Loucy (cell line): ENCODE measurements around the gene CYP3A5.

Experiments
- EZH2phosphoT487 ChIP-seq: fragments of 200-600 bp; IDR thresholded peaks from 2 replicates; pipeline ENCODE4 v1.6.1; 2018; ENCODE audit warnings: antibody characterized with exemption, mild to moderate bottlenecking, moderate library complexity, borderline replicate concordance
- TF ChIP-seq, protein P1 (sequence below): fragments of 200-600 bp; sonication (generic); conservative IDR thresholded peaks from 2 replicates; pipeline ENCODE4 v1.5.1; 2014; ENCODE audit warnings: mild to moderate bottlenecking, antibody characterized with exemption, low read length

DNA sequence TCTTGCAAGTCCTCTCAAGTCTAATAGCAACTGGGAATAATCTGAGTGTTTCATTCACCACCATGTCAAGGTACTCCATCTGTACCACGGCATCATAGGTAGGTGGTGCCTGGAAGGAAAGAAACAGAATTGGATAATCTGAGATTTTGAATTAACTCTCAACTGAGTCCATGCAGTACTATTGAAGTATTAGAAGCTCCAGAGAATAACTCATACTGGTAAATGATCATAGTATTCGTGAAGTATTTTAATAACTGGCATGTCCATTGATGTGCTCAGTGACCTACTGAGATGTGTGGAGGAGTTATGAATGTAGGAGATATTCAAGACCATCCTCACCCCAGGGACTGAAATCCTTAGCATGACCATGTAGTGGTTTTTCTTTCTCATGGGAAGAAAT is 27.1 kb downstream of the CYP3A5 start:
- TF ChIP-seq, protein P1, sequence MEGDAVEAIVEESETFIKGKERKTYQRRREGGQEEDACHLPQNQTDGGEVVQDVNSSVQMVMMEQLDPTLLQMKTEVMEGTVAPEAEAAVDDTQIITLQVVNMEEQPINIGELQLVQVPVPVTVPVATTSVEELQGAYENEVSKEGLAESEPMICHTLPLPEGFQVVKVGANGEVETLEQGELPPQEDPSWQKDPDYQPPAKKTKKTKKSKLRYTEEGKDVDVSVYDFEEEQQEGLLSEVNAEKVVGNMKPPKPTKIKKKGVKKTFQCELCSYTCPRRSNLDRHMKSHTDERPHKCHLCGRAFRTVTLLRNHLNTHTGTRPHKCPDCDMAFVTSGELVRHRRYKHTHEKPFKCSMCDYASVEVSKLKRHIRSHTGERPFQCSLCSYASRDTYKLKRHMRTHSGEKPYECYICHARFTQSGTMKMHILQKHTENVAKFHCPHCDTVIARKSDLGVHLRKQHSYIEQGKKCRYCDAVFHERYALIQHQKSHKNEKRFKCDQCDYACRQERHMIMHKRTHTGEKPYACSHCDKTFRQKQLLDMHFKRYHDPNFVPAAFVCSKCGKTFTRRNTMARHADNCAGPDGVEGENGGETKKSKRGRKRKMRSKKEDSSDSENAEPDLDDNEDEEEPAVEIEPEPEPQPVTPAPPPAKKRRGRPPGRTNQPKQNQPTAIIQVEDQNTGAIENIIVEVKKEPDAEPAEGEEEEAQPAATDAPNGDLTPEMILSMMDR = no peak
- TF ChIP-seq EZH2phosphoT487 = no peak
